CD4-positive, alpha-beta T cell (primary cell): ENCODE results near the gene XKR3. TPM values are rescaled to one million over a fixed set of nuclear protein-coding genes. Genes with fewer than 3 reads are reported as not detected.

Experiments used
- ATAC-seq: fragments of 200-7000 bp; cut with Tn5 transposase; one replicate; pipeline ENCODE4 v1.10.0; 2022; ENCODE audit warnings: mild to moderate bottlenecking; ENCODE audit not compliant: poor library complexity
- CTCF ChIA-PET: fragments of 350-600 bp; sonication (Branson Sonifier 250); formaldehyde crosslinking; loops from one replicate; lab custom pipeline; 2021; ENCODE audit warnings: antibody characterized with exemption, inconsistent platforms; lab: Charles Lee
- POLR2A ChIA-PET: fragments of 350-600 bp; sonication (Branson Sonifier 250); formaldehyde crosslinking; loops from one replicate; lab custom pipeline; 2021; ENCODE audit warnings: antibody characterized with exemption, inconsistent platforms; lab: Charles Lee
- DNase-seq, 14 experiments: peaks; one replicate each; pipeline ENCODE4 v3.0.0-alpha.2; 2013 to 2020; ENCODE audit warnings: mixed read lengths in 2 of 14
- H3K27ac ChIP-seq, 2 donors: one replicate each; pipeline versions ENCODE4 v1.5.1 to v1.7.0; 2013; ENCODE audit warnings: low read length in 2 of 2, low read depth in 1 of 2, mild to moderate bottlenecking in 1 of 2
- H3K27me3 ChIP-seq, 2 experiments: 1 replicate in 1 of 2; 2 replicates in 1 of 2; pipeline versions ENCODE4 v1.6.1 to v1.7.0; 2013; ENCODE audit warnings: low read length in 2 of 2, control low read depth in 1 of 2, mild to moderate bottlenecking in 1 of 2, moderate library complexity in 1 of 2; ENCODE audit not compliant: insufficient read depth in 2 of 2, control insufficient read depth in 1 of 2
- H3K36me3 ChIP-seq: one replicate; pipeline ENCODE4 v1.6.1; 2013; ENCODE audit warnings: low read length, control low read depth; ENCODE audit not compliant: insufficient read depth
- H3K4me1 ChIP-seq: one replicate; pipeline ENCODE4 v1.6.1; 2013; ENCODE audit warnings: low read length, control low read depth; ENCODE audit not compliant: insufficient read depth
- H3K4me3 ChIP-seq: one replicate; pipeline ENCODE4 v1.5.1; 2013; ENCODE audit warnings: mild to moderate bottlenecking, low read length, moderate library complexity
- H3K9me3 ChIP-seq, 2 experiments: 1 replicate in 1 of 2; 2 replicates in 1 of 2; pipeline versions ENCODE4 v1.6.1 to v1.7.0; 2013; ENCODE audit warnings: low read length in 2 of 2, mild to moderate bottlenecking in 2 of 2, control low read depth in 1 of 2, moderate library complexity in 1 of 2; ENCODE audit not compliant: control insufficient read depth in 1 of 2, insufficient read depth in 1 of 2
- H3K27ac Mint-ChIP-seq: one replicate; pipeline ENCODE4 v1.8.0; 2020; ENCODE audit warnings: mixed read lengths
- H3K27me3 Mint-ChIP-seq: one replicate; pipeline ENCODE4 v1.8.0; 2021; ENCODE audit warnings: mixed read lengths
- H3K36me3 Mint-ChIP-seq: one replicate; pipeline ENCODE4 v1.8.0; 2021; ENCODE audit warnings: low read depth, mixed read lengths
- H3K4me1 Mint-ChIP-seq: one replicate; pipeline ENCODE4 v1.8.0; 2021; ENCODE audit warnings: low read depth, mixed read lengths
- H3K4me3 Mint-ChIP-seq: one replicate; pipeline ENCODE4 v1.8.0; 2020; ENCODE audit warnings: mild to moderate bottlenecking, mixed read lengths
- H3K9me3 Mint-ChIP-seq: one replicate; pipeline ENCODE4 v1.8.0; 2020; ENCODE audit warnings: mixed read lengths
- intact Hi-C, 2 experiments: fragments of 100-400 bp; cut with DNase I in 1 of 2; cut with micrococcal nuclease in 1 of 2; formaldehyde crosslinking; loops; one replicate each; pipeline versions ENCODE4 v1.15.1 to v1.9.0; 2023 to 2025; cut with DNase I, micrococcal nuclease
- total RNA-seq, 174 experiments: library from RNA in 2 of 174; stranded (reverse) in 2 of 174; gene quantifications; one replicate each; pipeline ENCODE4 v1.2.3 and lab custom pipeline; 2021 to 2026
- TF ChIP-seq, protein P1 (sequence below): fragments of 200-600 bp; IDR thresholded peaks from one replicate; pipeline ENCODE4 v1.8.0; 2022; ENCODE audit warnings: antibody characterized with exemption, mild to moderate bottlenecking

XKR3 gene
- total RNA-seq, 2 experiments from 2014 or later: not detected

GRCh38 chr22:16781764-16782329 lies 43.4 kb downstream of the XKR3 start:
- ATAC-seq (no peak), DNase-seq (no peak)
- H3K4me3 Mint-ChIP-seq: no peak overlapping the region
- H3K27ac Mint-ChIP-seq: no peak overlapping the region
- Histone ChIP-seq H3K4me3 (no peak overlapping the region), H3K4me1 (no peaks in the 10 kb centered on the region), H3K27me3 (peaks cover 0 to 3% of the 10 kb centered on the region in 2 experiments), H3K9me3 (no peaks in the 10 kb centered on the region), H3K27ac (no peak overlapping the region), H3K36me3 (no peaks in the 10 kb centered on the region)
- H3K9me3 Mint-ChIP-seq: no peaks in the 10 kb centered on the region
- H3K36me3 Mint-ChIP-seq: no peaks in the 10 kb centered on the region
- TF ChIP-seq, protein P1, sequence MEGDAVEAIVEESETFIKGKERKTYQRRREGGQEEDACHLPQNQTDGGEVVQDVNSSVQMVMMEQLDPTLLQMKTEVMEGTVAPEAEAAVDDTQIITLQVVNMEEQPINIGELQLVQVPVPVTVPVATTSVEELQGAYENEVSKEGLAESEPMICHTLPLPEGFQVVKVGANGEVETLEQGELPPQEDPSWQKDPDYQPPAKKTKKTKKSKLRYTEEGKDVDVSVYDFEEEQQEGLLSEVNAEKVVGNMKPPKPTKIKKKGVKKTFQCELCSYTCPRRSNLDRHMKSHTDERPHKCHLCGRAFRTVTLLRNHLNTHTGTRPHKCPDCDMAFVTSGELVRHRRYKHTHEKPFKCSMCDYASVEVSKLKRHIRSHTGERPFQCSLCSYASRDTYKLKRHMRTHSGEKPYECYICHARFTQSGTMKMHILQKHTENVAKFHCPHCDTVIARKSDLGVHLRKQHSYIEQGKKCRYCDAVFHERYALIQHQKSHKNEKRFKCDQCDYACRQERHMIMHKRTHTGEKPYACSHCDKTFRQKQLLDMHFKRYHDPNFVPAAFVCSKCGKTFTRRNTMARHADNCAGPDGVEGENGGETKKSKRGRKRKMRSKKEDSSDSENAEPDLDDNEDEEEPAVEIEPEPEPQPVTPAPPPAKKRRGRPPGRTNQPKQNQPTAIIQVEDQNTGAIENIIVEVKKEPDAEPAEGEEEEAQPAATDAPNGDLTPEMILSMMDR: no peak
- intact Hi-C loops: no loop called here
- POLR2A ChIA-PET: no interaction called here
- peaks cover 5% of the 10 kb centered on the region for H3K27me3 Mint-ChIP-seq
- CTCF ChIA-PET: no interaction called here
- H3K4me1 Mint-ChIP-seq: no peaks in the 10 kb centered on the region

GRCh38 chr22:16781074-16781763 lies 44.0 kb downstream of the XKR3 start:
- POLR2A ChIA-PET: no interaction called here
- peaks cover 0 to 4% of the 10 kb centered on the region in 2 experiments for H3K27me3 ChIP-seq
- Mint-ChIP-seq H3K9me3 (no peaks in the 10 kb centered on the region), H3K27ac (no peak overlapping the region), H3K36me3 (no peaks in the 10 kb centered on the region), H3K4me3 (no peak overlapping the region), H3K27me3 (peaks cover 5% of the 10 kb centered on the region), H3K4me1 (no peaks in the 10 kb centered on the region)
- H3K4me1 ChIP-seq: no peaks in the 10 kb centered on the region
- DNase-seq (no peak), ATAC-seq (no peak)
- H3K27ac ChIP-seq: no peak overlapping the region
- CTCF ChIA-PET: no interaction called here
- H3K4me3 ChIP-seq: no peak overlapping the region
- H3K9me3 ChIP-seq: no peaks in the 10 kb centered on the region
- no peaks in the 10 kb centered on the region for H3K36me3 ChIP-seq
- TF ChIP-seq, protein P1: no peak
- intact Hi-C loops: no loop called here

DNA sequence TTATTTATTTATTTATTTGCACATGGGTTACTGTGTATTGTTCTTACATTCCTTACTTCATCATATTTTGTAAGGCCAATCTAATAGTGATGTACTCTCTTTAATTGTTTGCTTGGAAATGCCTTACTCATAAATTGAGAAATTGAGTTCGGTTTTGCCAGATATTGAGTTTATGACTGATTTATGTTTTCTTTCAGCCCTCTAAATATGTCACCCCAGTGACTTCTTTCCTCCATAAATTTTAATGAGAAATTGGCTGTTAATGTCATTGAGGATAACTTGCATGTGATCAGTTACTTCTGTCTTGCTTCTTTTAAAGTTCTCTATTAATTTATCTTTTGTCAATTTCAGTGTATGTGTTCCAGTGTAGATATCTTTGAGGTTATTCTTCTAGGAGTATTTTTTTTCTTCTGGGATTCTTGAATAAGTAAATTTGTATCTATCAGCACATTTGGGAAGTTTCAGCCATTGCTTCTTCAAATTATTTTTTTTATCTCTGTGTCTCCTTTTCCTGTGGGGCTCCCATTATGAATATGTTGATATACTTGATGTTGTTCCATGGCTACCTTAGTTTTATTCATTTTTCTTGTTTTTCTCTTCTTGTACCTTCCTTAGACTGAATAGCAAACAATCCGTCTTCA lies 47.8 kb downstream of the XKR3 start:
- ChIA-PET CTCF (no interaction called here), POLR2A (no interaction called here)
- DNase-seq (no peak), ATAC-seq (no peak)
- Histone ChIP-seq H3K27me3 (peaks cover 0 to 4% of the 10 kb centered on the region in 2 experiments), H3K36me3 (no peaks in the 10 kb centered on the region), H3K27ac (no peak overlapping the region), H3K4me3 (no peak overlapping the region), H3K4me1 (no peaks in the 10 kb centered on the region), H3K9me3 (peaks cover 7 to 11% of the 10 kb centered on the region in 2 experiments)
- H3K27ac Mint-ChIP-seq: no peak overlapping the region
- H3K4me3 Mint-ChIP-seq: no peak overlapping the region
- H3K36me3 Mint-ChIP-seq: no peaks in the 10 kb centered on the region
- H3K9me3 Mint-ChIP-seq: peaks cover 9% of the 10 kb centered on the region
- H3K27me3 Mint-ChIP-seq: no peaks in the 10 kb centered on the region
- intact Hi-C loops: no loop called here
- TF ChIP-seq, protein P1: no peak
- H3K4me1 Mint-ChIP-seq: no peaks in the 10 kb centered on the region
